Thyroid gland (tissue), 4 donors: ENCODE data around the gene HECTD2. TPM values are rescaled to one million over a fixed set of nuclear protein-coding genes. Genes with fewer than 3 reads are reported as not detected.
"Not testable (repeated sequence)": the region's sequence is repeated elsewhere in the genome, so short reads cannot be mapped to it uniquely, and the experiment has no call there.

Source experiments
- DNase-seq, 2 donors: peaks; one replicate each; pipeline ENCODE4 v3.0.0-alpha.2; 2019
- H3K27ac ChIP-seq, 3 donors: fragments of 200-600 bp; sonication (generic); 1 replicate in 2 of 3; 2 replicates in 1 of 3; pipeline ENCODE4 v1.5.1; 2016 to 2019; ENCODE audit warnings: mild to moderate bottlenecking in 1 of 3, moderate library complexity in 1 of 3
- H3K27me3 ChIP-seq: fragments of 200-600 bp; sonication (generic); one replicate; pipeline ENCODE4 v1.5.1; 2019
- H3K36me3 ChIP-seq, 2 donors: fragments of 200-600 bp; sonication (generic); one replicate each; pipeline ENCODE4 v1.5.1; 2016 to 2019
- H3K4me1 ChIP-seq, 2 donors: fragments of 200-600 bp; sonication (generic); one replicate each; pipeline ENCODE4 v1.5.1; 2017 to 2019
- H3K4me3 ChIP-seq, 3 donors: fragments of 200-600 bp; sonication (generic); replicated peaks in 1 of 3; 1 replicate in 2 of 3; 2 replicates in 1 of 3; pipeline ENCODE4 v1.5.1; 2016; ENCODE audit warnings: mild to moderate bottlenecking in 1 of 3
- H3K9me3 ChIP-seq: fragments of 200-600 bp; sonication (generic); one replicate; pipeline ENCODE4 v1.5.1; 2017
- CTCF ChIP-seq, 6 experiments: fragments of 200-600 bp in 3 of 6; fragments of 450-650 bp in 3 of 6; sonication (generic) in 3 of 6; IDR thresholded peaks; one replicate each; pipeline ENCODE4 v1.5.1; 2016 to 2019; ENCODE audit warnings: antibody characterized with exemption in 6 of 6, mild to moderate bottlenecking in 2 of 6, inconsistent platforms in 1 of 6, moderate library complexity in 1 of 6
- POLR2A ChIP-seq, 2 donors: fragments of 450-650 bp; IDR thresholded peaks; one replicate each; pipeline ENCODE4 v1.6.1; 2017; ENCODE audit warnings: antibody characterized with exemption in 2 of 2, mild to moderate bottlenecking in 2 of 2, moderate library complexity in 1 of 2
- WGBS, 2 donors: methylation state at CpG; one replicate each; pipeline ENCODE4 v1.1.5; 2017; 5-methylcytosine and 5-hydroxymethylcytosine counted together
- intact Hi-C: fragments of 100-400 bp; cut with DNase I; formaldehyde crosslinking; loops from one replicate; pipeline ENCODE4 v1.15.1; 2023
- total RNA-seq, 4 donors: library from RNA; depleted of rRNA; stranded (reverse); fragments of >200 nt; gene quantifications; one replicate each; pipeline ENCODE4 v1.2.3, GENCODE V29; 2016

HECTD2 gene
- total RNA-seq, 4 donors from 2014 or later, result 16.0 to 25.2 (median 20.6) TPM

GRCh38 chr10:91381257-91381891, 28.8 kb upstream of the HECTD2 start:
- H3K9me3 ChIP-seq, result no peaks in the 10 kb centered on the region
- no peaks in the 10 kb centered on the region for H3K4me1 ChIP-seq
- 53 to 58% methylated on average over 9 of the region's 9 CpGs for WGBS, 2 donors
- no peaks in the 10 kb centered on the region for H3K36me3 ChIP-seq
- H3K27ac ChIP-seq, result no peak overlapping the region
- DNase-seq, result no peak
- no peak overlapping the region for H3K4me3 ChIP-seq
- TF ChIP-seq CTCF (IDR thresholded peaks at IDR 0.05) (no peak), POLR2A (IDR thresholded peaks at IDR 0.05) (no peak)
- no peaks in the 10 kb centered on the region for H3K27me3 ChIP-seq
- intact Hi-C loops, result loop anchor here (10.0 kb wide), 1 partner anchor 253 kb away; the partner anchor contains the start of gene PPP1R3C

GRCh38 chr10:91385306-91386085, 24.6 kb upstream of the HECTD2 start:
- 87% methylated on average over 9 of the region's 9 CpGs for WGBS, 2 donors
- Histone ChIP-seq H3K27ac (no peak overlapping the region), H3K36me3 (no peaks in the 10 kb centered on the region), H3K4me1 (no peaks in the 10 kb centered on the region), H3K27me3 (no peaks in the 10 kb centered on the region), H3K9me3 (no peaks in the 10 kb centered on the region), H3K4me3 (no peak overlapping the region)
- intact Hi-C loops, result loop anchor here (10.0 kb wide), 1 partner anchor 249 kb away; the partner anchor contains the start of gene PPP1R3C
- DNase-seq, result no peak
- TF ChIP-seq POLR2A (IDR thresholded peaks at IDR 0.05), result no peak
- TF ChIP-seq CTCF (IDR thresholded peaks at IDR 0.05), result no peak

- 23% methylated on average over 8 of the region's 8 CpGs for WGBS, 2 donors
- Histone ChIP-seq H3K27ac (no peak overlapping the region), H3K4me3 (no peak overlapping the region), H3K36me3 (no peaks in the 10 kb centered on the region), H3K9me3 (no peaks in the 10 kb centered on the region), H3K4me1 (no peaks in the 10 kb centered on the region), H3K27me3 (no peaks in the 10 kb centered on the region)
- intact Hi-C loops, result loop anchor here (10.0 kb wide), 1 partner anchor 245 kb away; the partner anchor contains the start of gene PPP1R3C
- no peak for TF ChIP-seq POLR2A (IDR thresholded peaks at IDR 0.05)
- TF ChIP-seq CTCF (IDR thresholded peaks at IDR 0.05), result peak; percentile 31 to 71 (median 66)
- no peak for DNase-seq
These were observed 20.3 kb upstream of the HECTD2 start for GRCh38 chr10:91389636-91390512.

GRCh38 chr10:91390513-91390825, 19.7 kb upstream of the HECTD2 start:
- H3K4me1 ChIP-seq, H3K4me3 ChIP-seq, intact Hi-C loops, H3K27me3 ChIP-seq, H3K36me3 ChIP-seq, H3K27ac ChIP-seq, DNase-seq, H3K9me3 ChIP-seq: not testable (repeated sequence)
- 93 to 97% methylated on average over 3 of the region's 3 CpGs for WGBS, 2 donors

GRCh38 chr10:91391920-91392319, 18.2 kb upstream of the HECTD2 start:
- DNase-seq, result peak; percentile 74 to 78
- Histone ChIP-seq H3K27me3 (no peaks in the 10 kb centered on the region), H3K9me3 (no peaks in the 10 kb centered on the region), H3K4me1 (no peaks in the 10 kb centered on the region), H3K36me3 (no peaks in the 10 kb centered on the region), H3K4me3 (no peak overlapping the region), H3K27ac (no peak overlapping the region)
- intact Hi-C loops, result no loop called here
- WGBS, 2 donors, result 39 to 44% methylated on average over 1 of the region's 1 CpG
- TF ChIP-seq POLR2A (IDR thresholded peaks at IDR 0.05), result no peak
- no peak for TF ChIP-seq CTCF (IDR thresholded peaks at IDR 0.05)
